ENCODE measurements around the gene XRCC3. TPM values are rescaled to one million over a fixed set of nuclear protein-coding genes. Genes with fewer than 3 reads are reported as not detected.

XRCC3 gene
- total RNA-seq, 4 donors from 2014 or later, result 7.8 to 47.6 (median 23.8) TPM

GRCh38 chr14:103697603-103698379, 17.5 kb downstream of the XRCC3 start:
- no peaks in the 10 kb centered on the region for H3K9me3 ChIP-seq
- in situ Hi-C loops (cut with MboI; ENCODE audit: low pct_ligation_motif_present in 1 of 4, low pct_unique_long_range_greater_than_20kb in 1 of 4, low sequenced_read_pairs in 3 of 4), result no loop called here
- TF ChIP-seq POLR2A (IDR thresholded peaks at IDR 0.05) (no peak), POLR2AphosphoS5 (IDR thresholded peaks at IDR 0.05) (no peak), CTCF (IDR thresholded peaks at IDR 0.05) (no peak), EP300 (IDR thresholded peaks at IDR 0.05; ENCODE audit: low read depth) (no peak)
- no peak overlapping the region for H3K4me3 ChIP-seq
- H3K4me1 ChIP-seq, result peaks cover 26 to 43% (median 34%) of the 10 kb centered on the region in 4 donors
- peak overlapping the region; percentile 28 to 73 (median 57) for H3K27ac ChIP-seq
- intact Hi-C loops (cut with DNase I; ENCODE audit: low total_unique reads), result no loop called here
- no peak for DNase-seq
- 80 to 86% methylated on average over 1 to 13 of the region's 14 CpGs for WGBS, 2 donors (ENCODE audit: low coverage in 1 of 2)
- H3K36me3 ChIP-seq, result peaks cover 0 to 17% (median 6%) of the 10 kb centered on the region in 4 donors
- H3K27me3 ChIP-seq, result no peaks in the 10 kb centered on the region

- Histone ChIP-seq H3K4me3 (no peak overlapping the region), H3K9me3 (no peaks in the 10 kb centered on the region), H3K4me1 (peaks cover 29 to 43% (median 34%) of the 10 kb centered on the region in 4 donors), H3K27me3 (no peaks in the 10 kb centered on the region), H3K27ac (peak overlapping the region; percentile 47 to 70 (median 60)), H3K36me3 (peaks cover 0 to 17% (median 6%) of the 10 kb centered on the region in 4 donors)
- in situ Hi-C loops (cut with MboI; ENCODE audit: low pct_ligation_motif_present in 1 of 4, low pct_unique_long_range_greater_than_20kb in 1 of 4, low sequenced_read_pairs in 3 of 4) (no loop called here), intact Hi-C loops (cut with DNase I; ENCODE audit: low total_unique reads) (no loop called here)
- 44 to 50% methylated on average over 2 to 3 of the region's 3 CpGs for WGBS, 2 donors (ENCODE audit: low coverage in 1 of 2)
- DNase-seq, result no peak
- TF ChIP-seq EP300 (IDR thresholded peaks at IDR 0.05; ENCODE audit: low read depth), result no peak
- TF ChIP-seq POLR2A (IDR thresholded peaks at IDR 0.05), result no peak
- no peak for TF ChIP-seq POLR2AphosphoS5 (IDR thresholded peaks at IDR 0.05)
Measured at GRCh38 chr14:103697206-103697602, 18.0 kb downstream of the XRCC3 start.

GRCh38 chr14:103696466-103697071, 18.7 kb downstream of the XRCC3 start:
- Histone ChIP-seq H3K9me3 (no peaks in the 10 kb centered on the region), H3K4me3 (no peak overlapping the region), H3K36me3 (peaks cover 0 to 17% (median 6%) of the 10 kb centered on the region in 4 donors), H3K27ac (peak overlapping the region; percentile 47 to 70 (median 60)), H3K27me3 (no peaks in the 10 kb centered on the region), H3K4me1 (peaks cover 29 to 43% (median 34%) of the 10 kb centered on the region in 4 donors)
- in situ Hi-C loops (cut with MboI; ENCODE audit: low pct_ligation_motif_present in 1 of 4, low pct_unique_long_range_greater_than_20kb in 1 of 4, low sequenced_read_pairs in 3 of 4), result no loop called here
- TF ChIP-seq POLR2AphosphoS5 (IDR thresholded peaks at IDR 0.05) (no peak), CTCF (IDR thresholded peaks at IDR 0.05) (no peak), EP300 (IDR thresholded peaks at IDR 0.05; ENCODE audit: low read depth) (no peak), POLR2A (IDR thresholded peaks at IDR 0.05) (no peak)
- peak; percentile 23 for DNase-seq
- intact Hi-C loops (cut with DNase I; ENCODE audit: low total_unique reads), result no loop called here
- WGBS, 2 donors (ENCODE audit: low coverage in 1 of 2), result 43 to 76% methylated on average over 2 to 17 of the region's 17 CpGs

- Histone ChIP-seq H3K9me3 (no peaks in the 10 kb centered on the region), H3K4me3 (no peak overlapping the region), H3K27me3 (no peaks in the 10 kb centered on the region), H3K4me1 (peaks cover 29 to 43% (median 34%) of the 10 kb centered on the region in 4 donors), H3K27ac (peak overlapping the region; percentile 47 to 70 (median 60)), H3K36me3 (peaks cover 0 to 17% (median 6%) of the 10 kb centered on the region in 4 donors)
- no peak for DNase-seq
- in situ Hi-C loops (cut with MboI; ENCODE audit: low pct_ligation_motif_present in 1 of 4, low pct_unique_long_range_greater_than_20kb in 1 of 4, low sequenced_read_pairs in 3 of 4) (no loop called here), intact Hi-C loops (cut with DNase I; ENCODE audit: low total_unique reads) (no loop called here)
- WGBS, 2 donors (ENCODE audit: low coverage in 1 of 2), result 40 to 48% methylated on average over 1 to 5 of the region's 13 CpGs
- TF ChIP-seq CTCF (IDR thresholded peaks at IDR 0.05) (no peak), POLR2AphosphoS5 (IDR thresholded peaks at IDR 0.05) (no peak), POLR2A (IDR thresholded peaks at IDR 0.05) (no peak), EP300 (IDR thresholded peaks at IDR 0.05; ENCODE audit: low read depth) (no peak)
Measured at GRCh38 chr14:103696070-103696402, 19.2 kb downstream of the XRCC3 start.

All from transverse colon (tissue), 4 donors.